GM21447 (cell line): ENCODE results near the gene CHD5.
A peak's percentile ranks its signal among the peaks of the same experiment; 100 is the strongest.

Source experiments
- ATAC-seq: cut with Tn5 transposase; IDR thresholded peaks from one replicate; pipeline ENCODE4 v1.9.1; 2021; ENCODE audit not compliant: unreplicated experiment

CHD5 gene

DNA sequence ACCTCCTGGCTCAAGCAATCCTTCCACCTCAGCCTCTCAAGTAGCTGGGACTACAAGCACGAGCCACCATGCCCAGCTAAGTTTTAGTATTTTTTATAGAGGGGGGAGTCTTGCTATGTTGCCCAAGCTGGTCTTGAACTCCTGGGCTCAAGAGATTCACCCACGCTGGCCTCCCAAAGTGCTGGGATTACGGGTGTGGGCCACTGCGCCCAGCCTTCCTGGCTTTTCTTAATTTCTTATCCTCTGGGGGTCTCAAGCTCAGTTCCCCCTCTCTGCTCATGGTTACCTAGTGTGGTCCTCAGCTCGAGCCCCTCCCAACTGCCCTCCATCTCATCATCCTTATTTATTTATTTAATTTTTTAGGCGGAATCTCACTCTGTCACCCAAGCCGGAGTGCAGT, 22.1 kb upstream of the CHD5 start:
- no peak for ATAC-seq

DNA sequence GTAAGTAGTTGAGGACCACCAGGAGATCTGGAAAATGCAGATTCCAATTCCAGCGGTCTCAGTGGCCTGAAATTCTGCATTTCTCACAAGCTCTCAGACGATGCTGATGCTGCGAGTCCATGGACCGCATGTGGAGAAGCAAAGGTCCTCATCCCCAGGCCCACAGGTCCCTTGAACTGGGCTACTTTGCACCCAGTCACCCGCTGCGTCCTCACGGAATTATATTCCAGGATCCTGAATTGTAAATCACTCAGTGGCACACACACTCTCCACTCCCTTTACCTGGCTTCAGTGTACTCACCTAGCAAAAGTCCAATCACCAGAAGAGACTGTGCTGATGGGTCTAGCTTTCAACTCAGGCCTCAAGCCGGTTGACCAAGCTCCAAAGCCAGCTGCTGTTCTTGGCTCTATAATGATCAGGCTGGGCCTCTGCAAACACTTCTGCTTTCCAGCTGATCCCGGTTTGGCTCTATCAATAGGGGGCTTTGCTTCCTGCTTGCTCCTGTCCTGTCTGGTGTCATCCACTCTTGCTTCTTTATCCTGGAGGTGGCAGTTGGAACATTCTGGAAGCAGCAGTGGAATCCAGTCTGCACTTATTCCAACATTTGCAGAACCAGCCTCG, 20.2 kb upstream of the CHD5 start:
- ATAC-seq, result no peak

DNA sequence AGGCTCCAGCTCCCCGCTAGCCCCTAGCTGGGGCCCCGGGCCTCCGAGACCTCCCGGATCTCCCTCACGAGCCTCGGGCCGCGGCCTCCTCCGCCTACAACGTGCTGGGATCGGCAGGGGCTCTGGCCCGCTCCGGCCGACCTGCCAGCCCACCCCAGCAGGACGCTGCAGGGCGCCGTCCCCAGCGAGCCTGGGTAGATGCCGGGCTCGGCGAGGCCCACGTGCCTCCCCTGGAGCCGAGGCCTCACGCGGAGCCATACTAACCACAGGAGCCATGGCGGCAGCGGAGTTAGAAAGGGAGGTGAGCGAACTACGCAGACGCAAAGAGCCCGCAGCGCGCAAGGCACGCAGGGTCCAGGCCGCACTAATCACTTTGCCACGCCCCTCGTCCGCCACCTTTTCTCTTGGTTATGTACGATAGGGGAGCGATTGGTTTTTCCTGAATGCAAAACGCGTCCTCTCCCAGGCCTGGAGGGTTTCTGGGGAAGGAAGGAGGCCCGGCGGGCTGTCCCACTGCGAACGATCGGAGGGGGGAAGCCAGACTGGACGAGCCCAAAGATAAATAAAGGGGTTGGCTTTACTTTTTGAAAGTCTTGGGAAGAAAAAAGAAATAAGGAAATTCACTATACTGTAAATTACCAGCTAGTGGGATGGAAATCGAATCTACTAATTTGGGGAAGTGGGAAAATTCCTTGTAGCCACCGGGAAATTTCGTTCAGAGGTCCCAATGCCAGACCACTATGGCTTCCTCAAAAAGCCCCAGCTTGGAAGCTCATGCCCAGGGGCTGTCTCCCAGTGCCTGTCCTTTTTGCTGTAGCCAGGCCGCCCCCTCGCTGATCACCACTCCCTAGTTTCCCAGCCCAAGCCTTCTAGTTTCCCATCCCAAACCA, 19.4 kb upstream of the CHD5 start, which contains the start of gene RPL22:
Gene RPL22, minus strand, starts transcription at position 298 of the 890 bp plus-strand sequence. Its CDS starts 22 bp downstream, at position 276.
- peak; percentile 97 for ATAC-seq

DNA sequence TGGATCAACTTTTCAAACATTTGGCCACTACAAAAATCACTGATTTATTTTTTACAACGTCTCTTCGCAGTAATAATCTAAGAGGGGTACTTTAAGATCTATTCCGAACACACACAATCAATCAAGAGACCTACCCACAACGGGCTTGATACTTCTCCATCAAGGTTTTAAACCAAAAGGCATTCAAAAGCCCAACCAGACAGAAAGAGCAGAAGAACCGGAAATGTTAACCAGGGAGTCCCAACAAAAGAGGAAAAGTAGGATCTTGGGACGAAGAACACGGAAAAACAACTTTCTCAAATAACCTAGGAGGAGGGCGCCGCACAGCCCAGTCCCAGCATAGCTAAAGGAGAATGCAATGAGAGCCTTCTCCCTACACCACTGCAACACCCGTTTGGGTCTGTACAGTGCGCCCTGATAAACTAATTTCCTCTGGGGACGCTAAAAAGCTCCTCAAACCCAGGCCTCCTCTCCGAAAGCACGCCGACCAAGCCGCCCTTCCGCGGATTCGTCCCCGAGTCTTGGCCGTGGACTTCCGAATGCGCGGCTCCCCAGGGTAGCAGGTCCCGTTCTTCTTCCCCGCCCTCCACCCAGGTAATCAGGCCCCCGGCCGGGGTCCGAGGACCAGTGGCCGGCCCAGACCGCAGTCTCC, 18.7 kb upstream of the CHD5 start:
- peak; percentile 19 for ATAC-seq

DNA sequence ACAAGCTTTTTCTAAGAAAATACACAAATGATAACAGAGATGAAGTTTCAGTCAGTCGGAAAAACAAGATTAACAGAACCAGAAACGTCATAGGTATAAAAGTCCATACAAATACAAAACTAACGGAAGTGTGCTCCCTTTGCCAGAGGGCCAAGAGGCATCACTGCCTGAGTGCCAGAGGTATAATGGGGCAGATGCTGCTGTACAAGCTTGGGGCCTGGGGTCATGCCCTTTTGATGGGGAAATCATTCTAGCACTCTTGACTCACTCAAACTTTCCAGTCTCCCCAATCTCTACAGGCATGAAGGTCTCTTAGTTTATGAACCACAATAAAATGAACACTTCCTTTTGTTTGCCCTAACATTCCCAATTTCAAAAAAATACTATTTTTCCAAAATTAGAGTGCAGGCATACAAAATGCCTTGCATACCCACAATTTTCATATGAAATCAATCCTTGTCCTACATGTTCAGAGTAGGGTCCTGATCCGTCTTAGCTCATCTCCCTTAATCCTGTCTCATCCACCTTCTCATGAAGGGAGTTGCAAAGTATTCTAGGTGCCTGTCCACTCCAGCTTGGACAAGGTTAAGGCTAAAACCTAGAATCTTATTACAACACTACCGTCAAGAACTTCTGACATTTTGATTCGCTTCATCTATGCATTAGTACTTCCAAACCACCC, 17.8 kb upstream of the CHD5 start:
- ATAC-seq, result no peak

DNA sequence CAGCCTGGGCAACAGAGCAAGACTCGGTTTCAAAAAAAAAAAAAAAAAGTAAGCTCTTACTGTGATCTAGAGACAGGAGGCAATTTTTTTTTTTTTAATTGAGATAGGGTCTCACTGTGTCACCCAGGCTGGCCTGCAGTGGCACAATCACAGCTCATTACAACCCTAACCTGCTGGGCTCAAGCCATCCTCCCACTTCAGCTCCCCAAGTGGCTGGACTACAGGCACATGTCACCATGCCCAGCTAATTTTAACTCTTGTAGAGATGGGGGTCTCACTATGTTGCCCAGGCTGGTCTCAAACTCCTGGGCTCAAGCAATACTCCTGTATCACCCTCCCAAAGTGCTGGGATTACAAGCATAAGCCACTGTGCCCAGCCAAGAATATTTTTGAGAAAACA, 11.8 kb upstream of the CHD5 start:
- no peak for ATAC-seq

DNA sequence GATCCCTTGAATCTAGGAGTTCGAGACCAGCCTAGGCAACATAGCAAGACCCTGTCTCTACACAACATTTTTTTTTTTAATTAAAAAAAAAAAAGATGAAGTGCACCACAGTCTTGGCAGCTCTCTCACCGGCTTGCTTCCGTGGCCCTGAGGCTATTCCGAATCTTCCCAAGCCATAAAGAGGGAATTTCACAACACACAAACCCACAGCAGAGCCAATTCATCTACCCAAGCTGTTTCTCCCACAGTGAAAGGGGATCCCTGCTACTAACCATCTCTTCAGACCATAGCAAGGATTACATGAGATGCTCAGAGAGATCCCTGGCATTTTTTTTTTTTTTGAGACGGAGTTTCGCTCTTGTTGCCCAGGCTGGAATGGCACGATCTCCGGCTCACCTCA, 8.3 kb upstream of the CHD5 start:
- ATAC-seq, result no peak

DNA sequence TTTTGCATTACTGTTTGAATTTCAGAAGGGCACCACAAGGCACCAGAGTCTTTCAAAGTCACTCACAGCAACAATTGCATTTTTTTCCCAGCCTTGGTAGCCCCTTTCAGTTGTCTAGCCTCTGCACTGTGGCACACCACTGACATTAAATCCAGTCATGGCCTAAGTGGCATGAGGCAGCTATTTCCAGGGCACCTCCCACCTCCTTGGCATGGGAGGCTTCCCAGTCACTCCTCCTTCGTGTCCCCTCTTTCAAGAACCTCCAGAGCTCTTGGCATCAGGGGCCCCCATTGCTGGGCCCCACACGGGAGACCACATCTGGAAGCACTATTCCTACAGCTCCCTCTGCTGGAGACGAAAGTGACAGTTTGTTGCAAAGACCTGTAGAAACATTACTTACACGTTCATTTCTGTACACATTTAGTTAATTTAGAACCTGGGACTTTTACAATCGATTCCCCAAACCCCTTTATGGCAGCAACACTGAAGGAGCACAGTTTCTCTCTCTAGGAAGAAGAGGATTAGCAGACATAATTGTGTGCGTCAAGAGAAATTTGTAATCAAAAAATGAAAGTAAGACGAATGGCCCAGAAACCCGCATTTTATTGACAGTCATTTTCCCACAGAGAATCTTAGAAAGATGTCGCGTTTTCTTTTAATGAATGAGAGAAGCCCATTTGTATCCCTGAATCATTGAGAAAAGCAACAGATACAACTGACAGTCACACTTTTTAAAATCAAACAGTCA, 5.7 kb upstream of the CHD5 start:
- ATAC-seq, result no peak

DNA sequence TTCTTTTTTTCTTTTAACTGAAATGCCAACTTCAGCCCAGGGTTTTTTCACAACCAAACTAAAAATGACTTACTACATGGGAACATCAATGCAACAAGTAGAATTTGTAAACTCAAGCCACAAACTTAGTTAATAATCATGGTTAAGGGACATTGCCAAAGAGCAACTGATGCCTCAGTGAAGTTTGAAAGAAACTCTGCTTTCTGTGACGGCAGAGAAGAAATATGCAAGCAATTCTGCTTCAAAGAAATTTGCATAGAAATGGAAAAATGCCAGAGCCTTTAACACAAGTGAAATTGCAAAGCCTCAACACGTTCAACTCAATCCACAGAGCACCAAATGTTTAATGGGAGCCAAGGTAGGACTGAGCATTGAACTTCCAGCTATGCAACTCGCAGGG, 5.0 kb upstream of the CHD5 start:
- no peak for ATAC-seq

DNA sequence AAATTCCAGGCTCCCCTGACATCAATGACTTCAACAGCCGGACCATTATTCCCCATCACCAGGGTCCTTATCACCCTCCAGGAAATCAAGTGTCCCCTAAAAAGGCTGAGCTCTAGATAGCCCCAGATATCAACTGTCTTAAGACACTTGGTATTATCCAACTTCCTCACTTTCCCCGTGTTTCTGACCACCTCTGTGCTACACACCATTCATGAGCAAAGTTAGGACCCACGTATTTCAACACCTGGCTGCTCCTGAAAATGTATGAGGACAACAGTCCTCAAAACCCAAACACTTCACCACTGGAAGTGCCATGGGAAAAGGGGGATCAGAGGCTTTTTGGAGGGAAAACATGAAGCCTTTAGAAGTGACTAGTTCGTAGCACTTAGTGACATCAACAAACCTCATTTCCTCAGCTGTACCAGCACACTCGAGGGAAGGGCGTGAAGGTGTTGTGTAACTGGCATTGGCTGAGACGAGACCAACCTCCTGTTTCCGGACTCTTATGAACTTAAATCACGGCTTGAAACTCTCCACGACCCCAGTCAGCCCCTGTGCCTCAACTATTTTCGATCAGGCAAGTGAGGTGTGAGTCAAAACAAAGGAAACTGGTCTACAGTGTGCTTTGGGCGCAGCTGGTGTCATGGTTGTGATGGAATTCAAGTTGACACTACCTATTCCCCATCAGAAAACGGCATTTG, 4.1 kb upstream of the CHD5 start:
- ATAC-seq, result no peak

DNA sequence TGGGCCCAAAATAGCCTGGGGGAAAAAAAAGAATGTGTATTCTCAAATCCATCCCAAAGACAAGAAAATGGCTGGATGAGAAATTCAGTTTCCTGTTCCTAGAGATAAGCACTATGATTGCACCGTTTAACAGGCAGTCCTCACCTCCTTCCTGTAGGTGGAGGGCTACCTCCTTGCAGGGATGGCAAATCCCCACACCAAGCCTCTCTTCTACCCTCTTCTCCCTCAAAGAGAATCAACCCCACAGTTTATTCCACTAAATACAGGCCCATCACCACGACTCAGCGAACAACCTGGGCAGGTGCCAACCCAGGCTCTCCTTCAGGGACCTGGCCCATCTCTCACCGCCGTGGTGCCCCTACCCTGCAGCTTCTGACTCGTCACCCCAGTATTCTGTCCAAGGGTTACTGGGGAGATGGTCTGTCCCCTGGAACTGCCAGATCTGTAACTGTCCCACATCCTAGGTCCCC, 3.4 kb upstream of the CHD5 start:
- no peak for ATAC-seq

DNA sequence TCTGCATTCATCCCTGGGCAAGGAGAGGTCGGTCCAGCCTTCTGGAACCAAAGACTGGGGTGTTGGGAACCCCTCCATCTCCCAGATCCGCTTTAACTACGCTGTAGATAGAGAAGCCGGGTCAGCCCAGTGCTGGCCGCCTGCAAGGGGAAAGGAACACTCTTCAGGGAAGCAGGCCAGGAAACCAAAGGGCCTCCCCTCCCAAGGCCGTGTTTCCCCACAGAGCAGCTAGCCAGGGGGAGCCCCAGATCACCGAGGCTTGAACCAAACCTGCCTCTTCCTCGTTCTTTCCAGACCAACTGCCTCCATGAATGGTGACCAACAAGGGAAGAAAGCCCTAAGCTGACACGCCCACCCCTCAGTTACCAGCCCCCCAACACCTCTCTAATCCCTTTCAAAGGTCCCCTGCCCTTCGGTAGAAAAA, 1.2 kb upstream of the CHD5 start:
- ATAC-seq, result no peak

DNA sequence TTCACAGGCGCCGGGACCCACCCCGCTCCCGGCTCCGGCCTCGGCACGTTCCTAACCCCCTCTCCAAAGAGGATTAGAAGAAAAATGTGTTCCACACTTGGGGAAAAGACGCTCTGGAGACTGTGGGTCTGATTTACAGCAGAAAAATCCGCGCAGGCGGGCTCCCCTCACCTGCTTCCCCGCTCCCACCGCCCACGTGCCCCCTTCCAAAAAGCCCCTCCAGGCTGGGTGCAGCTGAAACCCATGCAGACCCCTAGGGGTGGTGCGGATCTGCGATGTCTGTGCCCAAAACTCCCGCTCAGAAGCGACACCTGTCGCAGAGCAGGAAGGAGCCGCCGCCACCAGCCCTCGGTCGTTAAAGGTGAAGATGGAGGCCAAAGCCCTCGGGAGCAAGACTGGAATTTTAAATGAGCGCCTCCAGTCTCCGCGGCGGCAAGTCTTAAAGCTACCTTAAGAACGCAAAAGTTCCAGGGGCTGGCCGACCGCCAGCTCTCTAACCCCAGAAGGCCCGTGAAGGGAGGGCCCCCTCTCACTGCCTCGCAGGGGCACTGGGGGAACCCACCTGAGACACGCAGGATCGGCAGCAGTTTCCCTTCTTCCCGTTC, 688 bp upstream of the CHD5 start:
- no peak for ATAC-seq

DNA sequence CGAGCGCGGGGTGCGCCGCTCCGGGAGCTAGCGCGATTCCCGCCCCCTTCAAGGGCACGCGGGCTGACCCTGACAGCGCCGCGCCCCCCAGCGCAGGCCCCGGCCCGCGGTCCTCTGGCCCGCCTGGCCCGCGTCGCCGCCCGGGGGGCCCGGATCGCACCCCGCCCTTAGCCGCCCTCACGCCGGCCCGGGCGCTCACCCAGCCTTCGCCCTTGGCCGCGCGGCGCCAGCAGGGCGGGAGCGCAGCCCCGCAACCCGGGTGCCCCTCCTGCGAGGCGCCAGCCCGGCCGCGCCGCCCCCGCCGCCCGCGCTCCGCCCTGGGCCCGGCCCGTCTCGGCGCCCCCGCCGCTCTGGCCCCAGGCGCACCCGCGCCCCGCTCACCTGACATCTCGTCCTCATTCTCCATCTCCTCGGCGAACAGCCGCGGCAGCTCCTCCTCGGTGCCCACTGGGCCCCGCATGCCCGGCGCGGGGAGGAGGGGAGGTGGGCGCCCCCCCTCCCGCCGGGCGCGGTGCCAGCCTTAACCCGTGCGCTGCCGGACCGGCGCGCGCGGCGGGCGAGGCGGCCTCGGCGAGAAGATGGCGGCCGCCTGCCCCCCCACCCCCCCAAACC, 451 bp downstream of the CHD5 start:
- ATAC-seq, result no peak

DNA sequence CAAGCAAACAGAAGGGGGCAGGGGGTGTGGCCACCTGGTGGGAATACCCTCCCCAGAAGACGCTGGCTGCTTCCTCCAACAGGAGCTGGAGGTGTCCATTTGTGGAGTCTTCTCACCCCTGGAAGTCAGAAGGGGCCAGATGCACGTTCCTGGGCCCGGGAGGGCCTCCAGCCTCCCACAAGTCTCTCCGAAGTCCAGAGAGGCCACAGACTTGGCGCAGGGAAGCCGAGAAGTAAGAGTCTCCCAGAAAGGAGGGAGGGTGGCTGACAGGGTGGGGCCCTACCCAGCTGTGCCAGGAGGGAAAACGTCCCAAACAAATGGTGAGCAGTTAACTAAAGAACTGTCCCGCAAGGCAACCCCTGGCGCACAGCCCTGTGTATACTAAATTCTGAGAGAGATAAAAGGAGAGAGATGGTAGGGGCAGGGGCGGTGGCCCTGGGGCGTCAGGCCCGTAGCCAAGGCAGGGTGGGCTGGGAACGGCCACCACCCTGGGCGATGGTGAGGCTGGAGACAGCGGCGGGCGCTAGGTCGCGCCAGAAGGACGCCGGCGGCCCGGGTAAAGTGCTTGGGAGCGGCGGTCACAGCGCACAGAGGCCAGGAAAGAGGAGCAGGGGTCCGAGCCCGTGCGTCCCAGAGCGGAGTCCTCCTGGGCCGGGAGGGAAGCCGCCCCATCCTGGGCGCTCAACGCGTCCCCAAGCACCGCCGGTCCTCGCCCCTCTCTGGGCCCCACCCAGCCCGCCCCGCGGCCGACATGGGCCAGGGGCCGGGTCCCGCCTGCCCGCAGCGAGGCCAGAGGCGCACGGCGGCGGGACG, 1.2 kb downstream of the CHD5 start:
- no peak for ATAC-seq

DNA sequence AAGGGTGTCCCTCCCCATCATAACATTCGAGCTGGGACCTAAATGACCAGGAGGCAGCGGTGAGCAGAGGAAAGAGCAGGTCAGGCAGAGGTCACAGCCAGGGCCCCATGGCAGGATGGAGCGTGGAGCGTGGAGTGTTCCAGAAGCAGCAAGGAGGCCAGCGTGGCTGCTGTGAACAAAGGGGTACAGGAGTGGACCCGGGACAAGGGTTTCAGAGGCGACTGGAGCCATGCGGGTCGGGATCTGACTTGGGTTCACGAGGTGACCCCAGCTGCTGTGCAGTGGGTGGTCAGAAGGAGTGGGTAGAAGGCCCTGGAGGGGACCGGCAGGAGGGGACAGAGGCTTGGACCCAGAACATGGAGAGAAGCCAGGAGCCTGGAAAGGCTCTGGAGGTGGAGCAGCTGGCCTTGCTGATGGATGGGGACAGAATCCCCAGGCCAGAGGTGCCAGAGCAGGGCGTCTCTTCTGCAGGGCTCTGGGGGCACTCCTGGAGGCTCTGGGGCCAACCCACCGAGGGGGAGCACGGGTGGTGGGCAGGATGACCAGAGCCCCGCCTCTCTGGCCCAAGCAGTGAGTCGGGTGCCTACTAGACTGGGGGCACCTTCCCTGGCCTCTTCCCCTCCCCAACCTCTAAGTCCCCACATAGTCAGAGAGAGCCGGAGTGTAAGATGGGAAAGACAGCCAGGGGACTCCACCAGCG, 2.3 kb downstream of the CHD5 start:
- no peak for ATAC-seq

DNA sequence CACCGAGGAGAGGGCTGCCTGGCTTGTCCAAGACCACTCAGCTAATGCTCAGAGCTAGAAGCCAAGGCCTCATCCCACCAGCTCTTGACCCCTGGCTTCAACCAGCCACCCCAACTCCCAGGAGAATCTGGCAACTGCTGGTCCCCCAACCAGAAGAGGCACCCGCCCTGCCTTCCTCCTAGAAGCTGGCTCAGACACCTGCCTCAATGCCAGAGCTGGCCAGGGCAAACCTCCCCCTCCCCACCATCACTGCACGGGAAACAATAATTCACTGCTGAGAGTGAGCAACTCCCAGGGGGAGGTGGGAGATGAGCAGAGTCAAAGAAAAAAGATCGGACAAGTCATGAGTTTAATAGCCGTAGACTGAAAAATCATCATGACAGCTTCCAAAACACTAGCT, 3.3 kb downstream of the CHD5 start:
- no peak for ATAC-seq

DNA sequence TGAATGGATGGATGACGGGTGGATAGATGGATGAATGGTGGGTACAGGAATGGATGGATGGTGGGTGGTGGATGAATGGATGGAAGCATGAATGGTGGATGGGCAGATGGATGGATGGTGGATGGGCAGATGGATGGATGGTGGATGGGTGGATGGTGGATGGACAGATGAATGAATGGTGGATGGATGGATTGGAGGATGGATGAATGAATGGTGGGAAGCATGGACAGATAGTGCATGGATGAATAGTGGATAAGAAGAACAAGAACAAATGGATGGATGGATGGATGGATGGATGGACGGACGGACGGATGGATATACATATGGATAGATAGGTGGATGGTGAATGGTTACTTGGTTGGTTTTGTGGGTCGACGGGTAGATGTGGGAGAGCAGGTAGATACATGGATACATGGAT, 4.7 kb downstream of the CHD5 start:
- no peak for ATAC-seq
